HepG2 (cell line): ENCODE data around the gene LYRM4. TPM values are rescaled to one million over a fixed set of nuclear protein-coding genes. Genes with fewer than 3 reads are reported as not detected.

Experiments
- ADNP ChIP-seq: sonication (generic); formaldehyde crosslinking; IDR thresholded peaks from 2 replicates; pipeline ENCODE4 v1.4.0; 2020; ENCODE audit warnings: missing genetic modification reagents
- PPARG ChIP-seq: conservative IDR thresholded peaks from 2 replicates; pipeline ENCODE4 v1.6.1; 2016; ENCODE audit warnings: missing biosample characterization, missing genetic modification reagents
- RBFOX2 ChIP-seq: fragments of 200-400 bp; formaldehyde crosslinking; IDR thresholded peaks from 2 replicates; pipeline ENCODE4 v1.6.1; 2017; ENCODE audit warnings: low read depth, mild to moderate bottlenecking, low read length
- RFX3 ChIP-seq: IDR thresholded peaks from 2 replicates; pipeline ENCODE4 v1.6.1; 2016; ENCODE audit warnings: missing biosample characterization, missing genetic modification reagents
- SMAD3 ChIP-seq: sonication (generic); formaldehyde crosslinking; IDR thresholded peaks from 2 replicates; pipeline ENCODE4 v1.4.0; 2020; ENCODE audit warnings: missing genetic modification reagents
- STAG1 ChIP-seq: sonication (generic); formaldehyde crosslinking; IDR thresholded peaks from 2 replicates; pipeline ENCODE4 v1.4.0; 2020; ENCODE audit warnings: missing genetic modification reagents
- TOPORS ChIP-seq: sonication (generic); formaldehyde crosslinking; IDR thresholded peaks from 2 replicates; pipeline ENCODE4 v1.8.0; 2023; ENCODE audit warnings: mild to moderate bottlenecking, missing genetic modification reagents
- polyA plus RNA-seq, 8 experiments: library from polyadenylated mRNA; depleted of rRNA in 3 of 8; stranded (reverse) in 7 of 8; unstranded in 1 of 8; fragments of >200 nt; fragmentation: Illumina TruSeq in 4 of 8; extraction: Trizol in 4 of 8; gene quantifications; 2 replicates each; pipeline versions ENCODE4 v1.2.1 to v1.2.3, GENCODE V29; 2011 to 2016; ENCODE audit warnings: low read depth in 4 of 8, missing spikeins in 1 of 8, mixed read lengths in 1 of 8; ENCODE audit not compliant: insufficient read depth in 1 of 8
- total RNA-seq, 5 experiments: library from RNA; depleted of rRNA; stranded (reverse); fragments of >200 nt; fragmentation: Illumina TruSeq; extraction: Trizol; gene quantifications; 2 replicates each; pipeline ENCODE4 v1.2.3, GENCODE V29; 2016; ENCODE audit warnings: low read depth in 1 of 5
- TF ChIP-seq, protein P1 (sequence below): sonication (generic); formaldehyde crosslinking; IDR thresholded peaks from 2 replicates; pipeline ENCODE4 v1.4.0; 2020; ENCODE audit warnings: missing genetic modification reagents
- TF ChIP-seq, protein P2 (sequence below): sonication (generic); formaldehyde crosslinking; IDR thresholded peaks from 2 replicates; pipeline ENCODE4 v1.8.1; 2022; ENCODE audit warnings: low read depth, mild to moderate bottlenecking, missing genetic modification reagents
- TF ChIP-seq, protein P3 (sequence below): sonication (generic); formaldehyde crosslinking; IDR thresholded peaks from 2 replicates; pipeline ENCODE4 v1.4.0; 2020; ENCODE audit warnings: mild to moderate bottlenecking, low read depth, missing genetic modification reagents
- TF ChIP-seq, protein P4 (sequence below): sonication (generic); formaldehyde crosslinking; IDR thresholded peaks from 2 replicates; pipeline ENCODE4 v1.5.0; 2020; ENCODE audit warnings: mild to moderate bottlenecking, missing genetic modification reagents, borderline replicate concordance

LYRM4 gene
- total and polyA plus RNA-seq, 2 of the 13 experiments (the other 11 are each of a cell fraction or from before 2014, with no cell fraction given): 64.6 to 67.5 TPM

DNA sequence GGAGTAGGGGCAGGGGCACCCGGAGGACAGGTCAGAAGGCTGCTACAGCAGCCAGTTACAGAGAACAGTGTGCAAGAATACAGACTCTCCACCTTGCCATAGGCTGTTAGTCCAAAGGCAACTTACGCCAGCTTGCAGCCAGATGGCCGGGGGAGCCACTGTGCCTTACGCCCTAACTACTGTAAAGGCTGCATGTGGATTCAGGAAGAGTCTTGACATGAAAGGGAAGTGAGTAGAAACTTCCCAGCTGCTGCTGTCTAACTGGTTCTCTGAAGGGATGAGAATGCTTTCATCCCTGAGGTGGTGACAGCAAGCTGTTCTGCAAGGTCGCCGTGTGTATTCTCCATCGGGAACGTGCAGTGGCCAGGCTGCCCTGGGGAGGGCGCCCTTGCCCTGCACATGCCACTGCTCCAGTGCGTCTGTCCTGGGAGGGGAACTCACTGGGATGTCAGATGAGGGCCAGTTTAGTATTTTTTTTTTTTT, 46.1 kb downstream of the LYRM4 start (continued):
- TF ChIP-seq, protein P1, sequence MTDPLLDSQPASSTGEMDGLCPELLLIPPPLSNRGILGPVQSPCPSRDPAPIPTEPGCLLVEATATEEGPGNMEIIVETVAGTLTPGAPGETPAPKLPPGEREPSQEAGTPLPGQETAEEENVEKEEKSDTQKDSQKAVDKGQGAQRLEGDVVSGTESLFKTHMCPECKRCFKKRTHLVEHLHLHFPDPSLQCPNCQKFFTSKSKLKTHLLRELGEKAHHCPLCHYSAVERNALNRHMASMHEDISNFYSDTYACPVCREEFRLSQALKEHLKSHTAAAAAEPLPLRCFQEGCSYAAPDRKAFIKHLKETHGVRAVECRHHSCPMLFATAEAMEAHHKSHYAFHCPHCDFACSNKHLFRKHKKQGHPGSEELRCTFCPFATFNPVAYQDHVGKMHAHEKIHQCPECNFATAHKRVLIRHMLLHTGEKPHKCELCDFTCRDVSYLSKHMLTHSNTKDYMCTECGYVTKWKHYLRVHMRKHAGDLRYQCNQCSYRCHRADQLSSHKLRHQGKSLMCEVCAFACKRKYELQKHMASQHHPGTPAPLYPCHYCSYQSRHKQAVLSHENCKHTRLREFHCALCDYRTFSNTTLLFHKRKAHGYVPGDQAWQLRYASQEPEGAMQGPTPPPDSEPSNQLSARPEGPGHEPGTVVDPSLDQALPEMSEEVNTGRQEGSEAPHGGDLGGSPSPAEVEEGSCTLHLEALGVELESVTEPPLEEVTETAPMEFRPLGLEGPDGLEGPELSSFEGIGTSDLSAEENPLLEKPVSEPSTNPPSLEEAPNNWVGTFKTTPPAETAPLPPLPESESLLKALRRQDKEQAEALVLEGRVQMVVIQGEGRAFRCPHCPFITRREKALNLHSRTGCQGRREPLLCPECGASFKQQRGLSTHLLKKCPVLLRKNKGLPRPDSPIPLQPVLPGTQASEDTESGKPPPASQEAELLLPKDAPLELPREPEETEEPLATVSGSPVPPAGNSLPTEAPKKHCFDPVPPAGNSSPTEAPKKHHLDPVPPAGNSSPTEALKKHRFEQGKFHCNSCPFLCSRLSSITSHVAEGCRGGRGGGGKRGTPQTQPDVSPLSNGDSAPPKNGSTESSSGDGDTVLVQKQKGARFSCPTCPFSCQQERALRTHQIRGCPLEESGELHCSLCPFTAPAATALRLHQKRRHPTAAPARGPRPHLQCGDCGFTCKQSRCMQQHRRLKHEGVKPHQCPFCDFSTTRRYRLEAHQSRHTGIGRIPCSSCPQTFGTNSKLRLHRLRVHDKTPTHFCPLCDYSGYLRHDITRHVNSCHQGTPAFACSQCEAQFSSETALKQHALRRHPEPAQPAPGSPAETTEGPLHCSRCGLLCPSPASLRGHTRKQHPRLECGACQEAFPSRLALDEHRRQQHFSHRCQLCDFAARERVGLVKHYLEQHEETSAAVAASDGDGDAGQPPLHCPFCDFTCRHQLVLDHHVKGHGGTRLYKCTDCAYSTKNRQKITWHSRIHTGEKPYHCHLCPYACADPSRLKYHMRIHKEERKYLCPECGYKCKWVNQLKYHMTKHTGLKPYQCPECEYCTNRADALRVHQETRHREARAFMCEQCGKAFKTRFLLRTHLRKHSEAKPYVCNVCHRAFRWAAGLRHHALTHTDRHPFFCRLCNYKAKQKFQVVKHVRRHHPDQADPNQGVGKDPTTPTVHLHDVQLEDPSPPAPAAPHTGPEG (CRISPR knock-in tag): no peak
- TF ChIP-seq RBFOX2 (no peak), TOPORS (CRISPR knock-in tag) (no peak), PPARG (CRISPR knock-in tag) (no peak), SMAD3 (CRISPR knock-in tag) (no peak), ADNP (CRISPR knock-in tag) (no peak), RFX3 (CRISPR knock-in tag) (no peak), STAG1 (CRISPR knock-in tag) (peak; percentile 97)
- TF ChIP-seq, protein P2, sequence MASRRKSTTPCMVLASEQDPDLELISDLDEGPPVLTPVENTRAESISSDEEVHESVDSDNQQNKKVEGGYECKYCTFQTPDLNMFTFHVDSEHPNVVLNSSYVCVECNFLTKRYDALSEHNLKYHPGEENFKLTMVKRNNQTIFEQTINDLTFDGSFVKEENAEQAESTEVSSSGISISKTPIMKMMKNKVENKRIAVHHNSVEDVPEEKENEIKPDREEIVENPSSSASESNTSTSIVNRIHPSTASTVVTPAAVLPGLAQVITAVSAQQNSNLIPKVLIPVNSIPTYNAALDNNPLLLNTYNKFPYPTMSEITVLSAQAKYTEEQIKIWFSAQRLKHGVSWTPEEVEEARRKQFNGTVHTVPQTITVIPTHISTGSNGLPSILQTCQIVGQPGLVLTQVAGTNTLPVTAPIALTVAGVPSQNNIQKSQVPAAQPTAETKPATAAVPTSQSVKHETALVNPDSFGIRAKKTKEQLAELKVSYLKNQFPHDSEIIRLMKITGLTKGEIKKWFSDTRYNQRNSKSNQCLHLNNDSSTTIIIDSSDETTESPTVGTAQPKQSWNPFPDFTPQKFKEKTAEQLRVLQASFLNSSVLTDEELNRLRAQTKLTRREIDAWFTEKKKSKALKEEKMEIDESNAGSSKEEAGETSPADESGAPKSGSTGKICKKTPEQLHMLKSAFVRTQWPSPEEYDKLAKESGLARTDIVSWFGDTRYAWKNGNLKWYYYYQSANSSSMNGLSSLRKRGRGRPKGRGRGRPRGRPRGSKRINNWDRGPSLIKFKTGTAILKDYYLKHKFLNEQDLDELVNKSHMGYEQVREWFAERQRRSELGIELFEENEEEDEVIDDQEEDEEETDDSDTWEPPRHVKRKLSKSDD (CRISPR knock-in tag): no peak
- TF ChIP-seq, protein P3, sequence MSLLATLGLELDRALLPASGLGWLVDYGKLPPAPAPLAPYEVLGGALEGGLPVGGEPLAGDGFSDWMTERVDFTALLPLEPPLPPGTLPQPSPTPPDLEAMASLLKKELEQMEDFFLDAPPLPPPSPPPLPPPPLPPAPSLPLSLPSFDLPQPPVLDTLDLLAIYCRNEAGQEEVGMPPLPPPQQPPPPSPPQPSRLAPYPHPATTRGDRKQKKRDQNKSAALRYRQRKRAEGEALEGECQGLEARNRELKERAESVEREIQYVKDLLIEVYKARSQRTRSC: no peak
- TF ChIP-seq, protein P4, sequence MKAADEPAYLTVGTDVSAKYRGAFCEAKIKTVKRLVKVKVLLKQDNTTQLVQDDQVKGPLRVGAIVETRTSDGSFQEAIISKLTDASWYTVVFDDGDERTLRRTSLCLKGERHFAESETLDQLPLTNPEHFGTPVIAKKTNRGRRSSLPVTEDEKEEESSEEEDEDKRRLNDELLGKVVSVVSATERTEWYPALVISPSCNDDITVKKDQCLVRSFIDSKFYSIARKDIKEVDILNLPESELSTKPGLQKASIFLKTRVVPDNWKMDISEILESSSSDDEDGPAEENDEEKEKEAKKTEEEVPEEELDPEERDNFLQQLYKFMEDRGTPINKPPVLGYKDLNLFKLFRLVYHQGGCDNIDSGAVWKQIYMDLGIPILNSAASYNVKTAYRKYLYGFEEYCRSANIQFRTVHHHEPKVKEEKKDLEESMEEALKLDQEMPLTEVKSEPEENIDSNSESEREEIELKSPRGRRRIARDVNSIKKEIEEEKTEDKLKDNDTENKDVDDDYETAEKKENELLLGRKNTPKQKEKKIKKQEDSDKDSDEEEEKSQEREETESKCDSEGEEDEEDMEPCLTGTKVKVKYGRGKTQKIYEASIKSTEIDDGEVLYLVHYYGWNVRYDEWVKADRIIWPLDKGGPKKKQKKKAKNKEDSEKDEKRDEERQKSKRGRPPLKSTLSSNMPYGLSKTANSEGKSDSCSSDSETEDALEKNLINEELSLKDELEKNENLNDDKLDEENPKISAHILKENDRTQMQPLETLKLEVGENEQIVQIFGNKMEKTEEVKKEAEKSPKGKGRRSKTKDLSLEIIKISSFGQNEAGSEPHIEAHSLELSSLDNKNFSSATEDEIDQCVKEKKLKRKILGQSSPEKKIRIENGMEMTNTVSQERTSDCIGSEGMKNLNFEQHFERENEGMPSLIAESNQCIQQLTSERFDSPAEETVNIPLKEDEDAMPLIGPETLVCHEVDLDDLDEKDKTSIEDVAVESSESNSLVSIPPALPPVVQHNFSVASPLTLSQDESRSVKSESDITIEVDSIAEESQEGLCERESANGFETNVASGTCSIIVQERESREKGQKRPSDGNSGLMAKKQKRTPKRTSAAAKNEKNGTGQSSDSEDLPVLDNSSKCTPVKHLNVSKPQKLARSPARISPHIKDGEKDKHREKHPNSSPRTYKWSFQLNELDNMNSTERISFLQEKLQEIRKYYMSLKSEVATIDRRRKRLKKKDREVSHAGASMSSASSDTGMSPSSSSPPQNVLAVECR (CRISPR knock-in tag): no peak
